Gastroesophageal sphincter (tissue), 2 donors: ENCODE results near the gene PLA1A.

Experiments used
- EP300 ChIP-seq: sonication (generic); formaldehyde crosslinking; IDR thresholded peaks from one replicate; pipeline ENCODE4 v1.6.1; 2017; ENCODE audit warnings: antibody characterized with exemption, mild to moderate bottlenecking
- POLR2AphosphoS5 ChIP-seq: sonication (generic); formaldehyde crosslinking; IDR thresholded peaks from one replicate; pipeline ENCODE4 v1.6.1; 2017; ENCODE audit warnings: antibody characterized with exemption

- no peak for TF ChIP-seq POLR2AphosphoS5
- TF ChIP-seq EP300 = no peak
Measured at GRCh38 chr3:119669906-119670570, 72.4 kb downstream of the PLA1A start.
